NB4 (cell line): ENCODE measurements around the gene MGLL.
"Not testable (repeated sequence)": the region's sequence is repeated elsewhere in the genome, so short reads cannot be mapped to it uniquely, and the experiment has no call there.

Experiments
- DNase-seq: peaks from one replicate; pipeline ENCODE4 v3.0.0; 2010; ENCODE audit warnings: low read depth
- H3K4me3 ChIP-seq: one replicate; pipeline ENCODE4 v1.5.1; 2011; ENCODE audit warnings: mild to moderate bottlenecking, low read depth, low read length, moderate library complexity
- MYC ChIP-seq: IDR thresholded peaks from 2 replicates; pipeline ENCODE4 v1.6.1; 2011; ENCODE audit warnings: low read depth, low read length
- POLR2A ChIP-seq: IDR thresholded peaks from 2 replicates; pipeline ENCODE4 v1.6.1; 2011; ENCODE audit warnings: mild to moderate bottlenecking; ENCODE audit not compliant: insufficient read length; ENCODE audit errors: extremely low read depth
- TF ChIP-seq, protein P1 (sequence below): IDR thresholded peaks from 2 replicates; pipeline ENCODE4 v1.6.1; 2011; ENCODE audit warnings: low read depth, low read length
- TF ChIP-seq, protein P2 (sequence below): IDR thresholded peaks from one replicate; pipeline ENCODE4 v1.5.1; 2012; ENCODE audit warnings: low read depth, low read length

MGLL gene

DNA sequence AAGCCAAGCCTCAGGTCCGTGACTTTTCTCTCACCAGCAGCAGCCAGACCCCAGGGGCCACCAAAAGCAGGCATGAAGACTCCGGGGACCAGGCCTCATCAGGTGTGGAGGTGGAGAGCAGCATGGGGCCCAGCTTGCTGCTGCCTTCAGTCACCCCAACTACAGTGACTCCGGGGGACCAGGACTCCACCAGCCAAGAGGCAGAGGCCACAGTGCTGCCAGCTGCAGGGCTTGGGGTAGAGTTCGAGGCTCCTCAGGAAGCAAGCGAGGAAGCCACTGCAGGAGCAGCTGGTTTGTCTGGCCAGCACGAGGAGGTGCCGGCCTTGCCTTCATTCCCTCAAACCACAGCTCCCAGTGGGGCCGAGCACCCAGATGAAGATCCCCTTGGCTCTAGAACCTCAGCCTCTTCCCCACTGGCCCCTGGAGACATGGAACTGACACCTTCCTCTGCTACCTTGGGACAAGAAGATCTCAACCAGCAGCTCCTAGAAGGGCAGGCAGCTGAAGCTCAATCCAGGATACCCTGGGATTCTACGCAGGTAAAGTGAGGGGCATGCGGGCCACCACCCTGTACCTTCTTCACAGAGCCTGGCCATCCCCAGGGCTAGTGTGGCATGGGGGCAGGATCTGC lies 161.6 kb downstream of the MGLL start:
- no peak overlapping the region for H3K4me3 ChIP-seq
- no peak for DNase-seq
- TF ChIP-seq MYC (no peak), POLR2A (no peak)
- TF ChIP-seq, protein P1, sequence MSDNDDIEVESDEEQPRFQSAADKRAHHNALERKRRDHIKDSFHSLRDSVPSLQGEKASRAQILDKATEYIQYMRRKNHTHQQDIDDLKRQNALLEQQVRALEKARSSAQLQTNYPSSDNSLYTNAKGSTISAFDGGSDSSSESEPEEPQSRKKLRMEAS = no peak
- TF ChIP-seq, protein P2, sequence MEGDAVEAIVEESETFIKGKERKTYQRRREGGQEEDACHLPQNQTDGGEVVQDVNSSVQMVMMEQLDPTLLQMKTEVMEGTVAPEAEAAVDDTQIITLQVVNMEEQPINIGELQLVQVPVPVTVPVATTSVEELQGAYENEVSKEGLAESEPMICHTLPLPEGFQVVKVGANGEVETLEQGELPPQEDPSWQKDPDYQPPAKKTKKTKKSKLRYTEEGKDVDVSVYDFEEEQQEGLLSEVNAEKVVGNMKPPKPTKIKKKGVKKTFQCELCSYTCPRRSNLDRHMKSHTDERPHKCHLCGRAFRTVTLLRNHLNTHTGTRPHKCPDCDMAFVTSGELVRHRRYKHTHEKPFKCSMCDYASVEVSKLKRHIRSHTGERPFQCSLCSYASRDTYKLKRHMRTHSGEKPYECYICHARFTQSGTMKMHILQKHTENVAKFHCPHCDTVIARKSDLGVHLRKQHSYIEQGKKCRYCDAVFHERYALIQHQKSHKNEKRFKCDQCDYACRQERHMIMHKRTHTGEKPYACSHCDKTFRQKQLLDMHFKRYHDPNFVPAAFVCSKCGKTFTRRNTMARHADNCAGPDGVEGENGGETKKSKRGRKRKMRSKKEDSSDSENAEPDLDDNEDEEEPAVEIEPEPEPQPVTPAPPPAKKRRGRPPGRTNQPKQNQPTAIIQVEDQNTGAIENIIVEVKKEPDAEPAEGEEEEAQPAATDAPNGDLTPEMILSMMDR = no peak

DNA sequence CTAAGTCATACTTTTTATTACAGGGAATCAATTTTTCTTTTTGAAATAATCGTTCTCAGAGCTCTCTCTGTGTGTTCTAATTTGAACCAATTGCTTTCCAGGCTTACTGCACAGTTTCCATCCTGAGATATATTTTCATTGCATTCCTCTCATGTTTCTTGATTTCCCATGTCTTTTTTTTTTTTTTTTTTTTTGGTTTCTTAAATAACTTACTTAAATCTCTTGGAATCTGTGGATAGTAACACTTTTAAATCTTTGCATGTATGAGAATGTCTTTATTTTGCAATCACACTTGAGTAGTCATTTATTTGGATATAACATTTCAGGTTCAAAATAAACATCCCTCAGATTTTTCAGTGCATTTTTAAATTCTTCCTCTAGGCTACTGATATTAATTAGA lies 164.1 kb downstream of the MGLL start:
- DNase-seq = no peak
- H3K4me3 ChIP-seq = no peak overlapping the region
- TF ChIP-seq, protein P1 = no peak
- TF ChIP-seq MYC = no peak
- TF ChIP-seq, protein P2 = no peak
- TF ChIP-seq POLR2A = no peak

DNA sequence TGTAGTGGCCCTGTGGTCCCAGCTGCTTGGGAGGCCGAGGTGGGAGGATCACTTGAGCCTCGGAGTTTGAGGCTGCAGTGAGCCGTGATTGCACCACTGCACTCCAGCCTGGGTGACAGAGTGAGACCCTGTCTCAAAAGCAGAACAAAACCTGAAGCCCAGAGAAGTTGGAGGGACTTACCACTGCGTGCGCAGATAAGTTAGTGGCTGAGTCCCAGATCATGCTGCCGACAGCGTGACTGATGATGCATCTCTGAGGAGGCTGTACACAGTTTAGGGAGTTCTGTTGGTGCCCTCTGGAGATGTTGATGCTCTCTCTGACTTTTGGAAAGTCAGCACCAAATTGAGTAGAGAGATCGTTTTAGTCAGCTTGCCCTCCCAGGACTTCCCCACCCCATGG lies 165.4 kb downstream of the MGLL start:
- no peak for TF ChIP-seq POLR2A
- TF ChIP-seq, protein P2 = no peak
- TF ChIP-seq MYC = no peak
- TF ChIP-seq, protein P1 = no peak
- H3K4me3 ChIP-seq = no peak overlapping the region
- DNase-seq = no peak

DNA sequence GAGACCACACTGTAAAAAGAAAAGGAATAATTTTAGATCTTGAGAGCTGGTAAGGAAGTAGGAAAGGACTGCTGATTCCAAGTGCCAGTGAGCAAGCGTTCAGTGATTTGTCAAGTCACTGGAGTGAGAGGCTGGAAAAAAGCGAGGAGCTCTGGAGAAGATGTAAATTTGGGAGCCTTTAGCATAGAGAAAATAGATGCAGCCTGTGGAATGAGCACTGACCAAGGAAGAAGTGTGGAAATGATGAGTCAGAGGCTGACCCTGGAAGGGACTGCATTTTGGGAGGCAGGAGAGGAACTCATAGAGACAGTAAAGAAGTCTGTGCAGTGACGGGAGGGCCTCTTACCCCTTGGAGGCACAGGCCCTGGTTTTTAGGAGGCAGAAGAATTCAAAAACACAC lies 166.7 kb downstream of the MGLL start:
- TF ChIP-seq, protein P1 = no peak
- TF ChIP-seq MYC = no peak
- TF ChIP-seq, protein P2 = no peak
- DNase-seq = no peak
- no peak overlapping the region for H3K4me3 ChIP-seq

DNA sequence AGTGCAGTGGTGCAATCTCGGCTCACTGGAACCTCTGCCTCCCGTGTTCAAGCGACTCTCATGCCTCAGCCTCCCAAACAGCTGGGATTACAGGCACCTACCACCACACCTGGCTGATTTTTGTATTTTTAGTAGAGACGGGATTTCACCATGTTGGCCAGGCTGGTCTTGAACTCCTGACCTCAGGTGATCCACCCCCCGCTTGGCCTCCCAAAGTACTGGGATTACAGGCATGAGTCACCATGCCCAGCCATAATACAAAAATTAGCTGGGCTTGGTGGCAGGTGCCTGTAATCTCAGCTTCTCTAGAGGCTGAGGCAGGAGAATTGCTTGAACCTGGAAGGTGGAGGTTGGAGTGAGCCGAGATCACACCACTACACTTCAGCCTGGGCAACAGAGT lies 167.3 kb downstream of the MGLL start:
- DNase-seq, H3K4me3 ChIP-seq: not testable (repeated sequence)

DNA sequence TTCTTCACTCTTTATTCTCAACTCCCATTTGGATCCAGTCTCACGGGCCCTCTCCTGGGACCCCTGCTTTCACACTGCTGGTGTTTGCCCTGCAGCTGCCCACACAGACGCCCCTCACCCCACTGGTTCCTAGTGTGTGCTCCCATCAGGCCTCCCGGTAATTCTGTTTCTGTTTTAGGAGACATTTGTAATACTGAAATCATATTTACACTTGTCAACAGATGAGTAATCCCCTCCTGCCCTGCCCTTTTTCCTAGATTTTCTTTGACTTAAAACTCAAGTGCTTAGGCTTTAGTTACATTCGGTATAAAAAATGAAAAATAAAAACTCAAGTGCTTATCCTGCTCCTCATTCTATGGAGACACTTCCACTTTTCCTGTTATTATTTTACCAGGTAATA lies 167.9 kb downstream of the MGLL start:
- TF ChIP-seq, protein P1 = no peak
- TF ChIP-seq POLR2A (no peak), MYC (no peak)
- TF ChIP-seq, protein P2 = no peak
- no peak overlapping the region for H3K4me3 ChIP-seq
- no peak for DNase-seq
